GM18498 (cell line): ENCODE data around the gene PAK4.
"Not testable (repeated sequence)": the region's sequence is repeated elsewhere in the genome, so short reads cannot be mapped to it uniquely, and the experiment has no call there.

Experiments
- ATAC-seq: cut with Tn5 transposase; IDR thresholded peaks from one replicate; pipeline ENCODE4 v1.9.1; 2021; ENCODE audit warnings: mild to moderate bottlenecking, moderate library complexity; ENCODE audit not compliant: unreplicated experiment

The PAK4 gene

GRCh38 chr19:39125554-39126311, at the start of gene PAK4:
Gene PAK4 (plus strand): TSS chr19:39125786. CDS start chr19:39169554, 43,768 bp downstream.
- ATAC-seq = peak; percentile 95

- ATAC-seq = no peak
Measured at GRCh38 chr19:39077323-39077722, 48.3 kb upstream of the PAK4 start.

GRCh38 chr19:39078436-39079200, 47.0 kb upstream of the PAK4 start:
- no peak for ATAC-seq

GRCh38 chr19:39080431-39080830, 45.2 kb upstream of the PAK4 start:
- ATAC-seq = no peak

GRCh38 chr19:39082167-39082566, 43.4 kb upstream of the PAK4 start:
- no peak for ATAC-seq

- no peak for ATAC-seq
Measured at GRCh38 chr19:39082745-39083598, 42.6 kb upstream of the PAK4 start.

GRCh38 chr19:39083599-39083982, 42.0 kb upstream of the PAK4 start:
- ATAC-seq = no peak

GRCh38 chr19:39083983-39084731, 41.4 kb upstream of the PAK4 start, which contains the start of gene ACP7:
Gene ACP7 (plus strand): TSS chr19:39084368. CDS start chr19:39085270, 902 bp downstream.
- no peak for ATAC-seq

GRCh38 chr19:39084732-39085080, 40.9 kb upstream of the PAK4 start:
- no peak for ATAC-seq

GRCh38 chr19:39085392-39085791, 40.2 kb upstream of the PAK4 start:
- no peak for ATAC-seq

GRCh38 chr19:39086386-39086785, 39.2 kb upstream of the PAK4 start:
- ATAC-seq = no peak

GRCh38 chr19:39087907-39088686, 37.5 kb upstream of the PAK4 start:
- ATAC-seq = no peak

GRCh38 chr19:39090016-39090415, 35.6 kb upstream of the PAK4 start:
- ATAC-seq = not testable (repeated sequence)

GRCh38 chr19:39090881-39091280, 34.7 kb upstream of the PAK4 start:
- no peak for ATAC-seq

- ATAC-seq = not testable (repeated sequence)
Measured at GRCh38 chr19:39095799-39096540, 29.6 kb upstream of the PAK4 start.

- no peak for ATAC-seq
Measured at GRCh38 chr19:39097299-39097698, 28.3 kb upstream of the PAK4 start.

GRCh38 chr19:39097721-39098120, 27.9 kb upstream of the PAK4 start:
- no peak for ATAC-seq

GRCh38 chr19:39098365-39099269, 27.0 kb upstream of the PAK4 start:
- no peak for ATAC-seq
